HepG2 (cell line): ENCODE data around the gene NSF. TPM values are rescaled to one million over a fixed set of nuclear protein-coding genes. Genes with fewer than 3 reads are reported as not detected.

ENCODE experiments used
- ASH2L ChIP-seq: fragments of 300-600, 200-600 bp; sonication (generic); IDR thresholded peaks from 2 replicates; pipeline ENCODE4 v1.7.0; 2017; ENCODE audit warnings: low read depth, mild to moderate bottlenecking, moderate library complexity, mixed read lengths, low read length; ENCODE audit not compliant: insufficient read length
- ELK4 ChIP-seq: sonication (generic); formaldehyde crosslinking; IDR thresholded peaks from 2 replicates; pipeline ENCODE4 v1.9.0; 2021; ENCODE audit warnings: missing genetic modification reagents, borderline replicate concordance
- GATAD2A ChIP-seq: IDR thresholded peaks from 2 replicates; pipeline ENCODE4 v1.6.1; 2016
- GPN1 ChIP-seq: sonication (generic); formaldehyde crosslinking; IDR thresholded peaks from 2 replicates; pipeline ENCODE4 v1.5.1; 2020; ENCODE audit warnings: missing genetic modification reagents, borderline replicate concordance
- GTF2F1 ChIP-seq: fragments of 150-350 bp; IDR thresholded peaks from 2 replicates; pipeline ENCODE4 v1.6.1; 2014; ENCODE audit warnings: low read length
- KDM6A ChIP-seq: IDR thresholded peaks from 2 replicates; pipeline ENCODE4 v1.6.1; 2016; ENCODE audit warnings: low read depth
- KMT2A ChIP-seq: sonication (generic); formaldehyde crosslinking; IDR thresholded peaks from 2 replicates; pipeline ENCODE4 v1.4.0; 2020; ENCODE audit warnings: missing genetic modification reagents
- LCORL ChIP-seq, 2 experiments: fragments of 450-650 bp in 1 of 2; sonication (generic) in 1 of 2; formaldehyde crosslinking in 1 of 2; IDR thresholded peaks; 2 replicates each; pipeline versions ENCODE4 v1.5.0 to v1.6.1; 2017 to 2020; ENCODE audit warnings: antibody characterized with exemption in 1 of 2, missing genetic modification reagents in 1 of 2
- NFE2 ChIP-seq: sonication (generic); formaldehyde crosslinking; IDR thresholded peaks from 2 replicates; pipeline ENCODE4 v1.4.0; 2020; ENCODE audit warnings: missing genetic modification reagents
- TCF12 ChIP-seq, 2 experiments: fragments of 450-650 bp in 1 of 2; sonication (generic) in 1 of 2; formaldehyde crosslinking in 1 of 2; IDR thresholded peaks; 2 replicates each; pipeline versions ENCODE4 v1.6.1 to v1.8.0; 2017 to 2022; ENCODE audit warnings: antibody characterized with exemption in 1 of 2, mild to moderate bottlenecking in 1 of 2, missing genetic modification reagents in 1 of 2, moderate library complexity in 1 of 2
- ZNF235 ChIP-seq: sonication (generic); formaldehyde crosslinking; IDR thresholded peaks from 2 replicates; pipeline ENCODE4 v1.8.1; 2023; ENCODE audit warnings: mild to moderate bottlenecking, missing genetic modification reagents, borderline replicate concordance
- ZNF282 ChIP-seq: fragments of 450-650 bp; IDR thresholded peaks from 2 replicates; pipeline ENCODE4 v1.6.1; 2018; ENCODE audit not compliant: partially characterized antibody
- ZNF367 ChIP-seq: sonication (generic); formaldehyde crosslinking; IDR thresholded peaks from 2 replicates; pipeline ENCODE4 v1.4.0; 2020; ENCODE audit warnings: missing genetic modification reagents, borderline replicate concordance
- ZNF781 ChIP-seq: sonication (generic); formaldehyde crosslinking; IDR thresholded peaks from 2 replicates; pipeline ENCODE4 v1.5.1; 2020; ENCODE audit warnings: borderline replicate concordance, mild to moderate bottlenecking, missing genetic modification reagents; ENCODE audit errors: not compliant biosample characterization
- polyA plus RNA-seq, 8 experiments: library from polyadenylated mRNA; depleted of rRNA in 3 of 8; stranded (reverse) in 7 of 8; unstranded in 1 of 8; fragments of >200 nt; fragmentation: Illumina TruSeq in 4 of 8; extraction: Trizol in 4 of 8; gene quantifications; 2 replicates each; pipeline versions ENCODE4 v1.2.1 to v1.2.3, GENCODE V29; 2011 to 2016; ENCODE audit warnings: low read depth in 4 of 8, missing spikeins in 1 of 8, mixed read lengths in 1 of 8; ENCODE audit not compliant: insufficient read depth in 1 of 8
- total RNA-seq, 5 experiments: library from RNA; depleted of rRNA; stranded (reverse); fragments of >200 nt; fragmentation: Illumina TruSeq; extraction: Trizol; gene quantifications; 2 replicates each; pipeline ENCODE4 v1.2.3, GENCODE V29; 2016; ENCODE audit warnings: low read depth in 1 of 5
- TF ChIP-seq, protein P1 (sequence below): sonication (generic); formaldehyde crosslinking; IDR thresholded peaks from 2 replicates; pipeline ENCODE4 v1.9.0; 2021; ENCODE audit warnings: mild to moderate bottlenecking, missing genetic modification reagents
- TF ChIP-seq, protein P2 (sequence below): sonication (generic); formaldehyde crosslinking; IDR thresholded peaks from 2 replicates; pipeline ENCODE4 v1.8.0; 2022; ENCODE audit warnings: missing genetic modification reagents, mild to moderate bottlenecking, borderline replicate concordance

The NSF gene
- total and polyA plus RNA-seq, 2 of the 13 experiments (the other 11 are each of a cell fraction or from before 2014, with no cell fraction given), result 21.9 to 37.8 TPM

- TF ChIP-seq GTF2F1 (no peak), ZNF781 (CRISPR knock-in tag) (peak; percentile 89), KDM6A (CRISPR knock-in tag) (0 out of 2 replicates have a peak, but pooled peaks have one; percentile 14), ELK4 (CRISPR knock-in tag) (no peak), TCF12 (IDR thresholded peaks at IDR 0.05) (no peak), TCF12 (CRISPR knock-in tag; IDR thresholded peaks at IDR 0.05) (peak; percentile 80; the same call in 1 of the 2 replicates), GPN1 (CRISPR knock-in tag) (no peak), NFE2 (CRISPR knock-in tag) (no peak), ZNF235 (CRISPR knock-in tag) (peak; percentile 80), ZNF282 (no peak), ZNF367 (CRISPR knock-in tag) (0 out of 2 replicates have a peak, but pooled peaks have one; percentile 73), LCORL (IDR thresholded peaks at IDR 0.05) (peak; percentile 62; the same call in 1 of the 2 replicates), LCORL (CRISPR knock-in tag; IDR thresholded peaks at IDR 0.05) (peak; percentile 99), KMT2A (CRISPR knock-in tag) (peak; percentile 44; the same call in 1 of the 2 replicates), GATAD2A (peak; percentile 67), ASH2L (peak; percentile 74)
- TF ChIP-seq, protein P1, sequence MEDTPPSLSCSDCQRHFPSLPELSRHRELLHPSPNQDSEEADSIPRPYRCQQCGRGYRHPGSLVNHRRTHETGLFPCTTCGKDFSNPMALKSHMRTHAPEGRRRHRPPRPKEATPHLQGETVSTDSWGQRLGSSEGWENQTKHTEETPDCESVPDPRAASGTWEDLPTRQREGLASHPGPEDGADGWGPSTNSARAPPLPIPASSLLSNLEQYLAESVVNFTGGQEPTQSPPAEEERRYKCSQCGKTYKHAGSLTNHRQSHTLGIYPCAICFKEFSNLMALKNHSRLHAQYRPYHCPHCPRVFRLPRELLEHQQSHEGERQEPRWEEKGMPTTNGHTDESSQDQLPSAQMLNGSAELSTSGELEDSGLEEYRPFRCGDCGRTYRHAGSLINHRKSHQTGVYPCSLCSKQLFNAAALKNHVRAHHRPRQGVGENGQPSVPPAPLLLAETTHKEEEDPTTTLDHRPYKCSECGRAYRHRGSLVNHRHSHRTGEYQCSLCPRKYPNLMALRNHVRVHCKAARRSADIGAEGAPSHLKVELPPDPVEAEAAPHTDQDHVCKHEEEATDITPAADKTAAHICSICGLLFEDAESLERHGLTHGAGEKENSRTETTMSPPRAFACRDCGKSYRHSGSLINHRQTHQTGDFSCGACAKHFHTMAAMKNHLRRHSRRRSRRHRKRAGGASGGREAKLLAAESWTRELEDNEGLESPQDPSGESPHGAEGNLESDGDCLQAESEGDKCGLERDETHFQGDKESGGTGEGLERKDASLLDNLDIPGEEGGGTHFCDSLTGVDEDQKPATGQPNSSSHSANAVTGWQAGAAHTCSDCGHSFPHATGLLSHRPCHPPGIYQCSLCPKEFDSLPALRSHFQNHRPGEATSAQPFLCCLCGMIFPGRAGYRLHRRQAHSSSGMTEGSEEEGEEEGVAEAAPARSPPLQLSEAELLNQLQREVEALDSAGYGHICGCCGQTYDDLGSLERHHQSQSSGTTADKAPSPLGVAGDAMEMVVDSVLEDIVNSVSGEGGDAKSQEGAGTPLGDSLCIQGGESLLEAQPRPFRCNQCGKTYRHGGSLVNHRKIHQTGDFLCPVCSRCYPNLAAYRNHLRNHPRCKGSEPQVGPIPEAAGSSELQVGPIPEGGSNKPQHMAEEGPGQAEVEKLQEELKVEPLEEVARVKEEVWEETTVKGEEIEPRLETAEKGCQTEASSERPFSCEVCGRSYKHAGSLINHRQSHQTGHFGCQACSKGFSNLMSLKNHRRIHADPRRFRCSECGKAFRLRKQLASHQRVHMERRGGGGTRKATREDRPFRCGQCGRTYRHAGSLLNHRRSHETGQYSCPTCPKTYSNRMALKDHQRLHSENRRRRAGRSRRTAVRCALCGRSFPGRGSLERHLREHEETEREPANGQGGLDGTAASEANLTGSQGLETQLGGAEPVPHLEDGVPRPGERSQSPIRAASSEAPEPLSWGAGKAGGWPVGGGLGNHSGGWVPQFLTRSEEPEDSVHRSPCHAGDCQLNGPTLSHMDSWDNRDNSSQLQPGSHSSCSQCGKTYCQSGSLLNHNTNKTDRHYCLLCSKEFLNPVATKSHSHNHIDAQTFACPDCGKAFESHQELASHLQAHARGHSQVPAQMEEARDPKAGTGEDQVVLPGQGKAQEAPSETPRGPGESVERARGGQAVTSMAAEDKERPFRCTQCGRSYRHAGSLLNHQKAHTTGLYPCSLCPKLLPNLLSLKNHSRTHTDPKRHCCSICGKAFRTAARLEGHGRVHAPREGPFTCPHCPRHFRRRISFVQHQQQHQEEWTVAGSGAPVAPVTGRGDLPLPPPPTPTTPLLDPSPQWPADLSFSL (CRISPR knock-in tag), result no peak; the same call in 1 of the 2 replicates
- TF ChIP-seq, protein P2, sequence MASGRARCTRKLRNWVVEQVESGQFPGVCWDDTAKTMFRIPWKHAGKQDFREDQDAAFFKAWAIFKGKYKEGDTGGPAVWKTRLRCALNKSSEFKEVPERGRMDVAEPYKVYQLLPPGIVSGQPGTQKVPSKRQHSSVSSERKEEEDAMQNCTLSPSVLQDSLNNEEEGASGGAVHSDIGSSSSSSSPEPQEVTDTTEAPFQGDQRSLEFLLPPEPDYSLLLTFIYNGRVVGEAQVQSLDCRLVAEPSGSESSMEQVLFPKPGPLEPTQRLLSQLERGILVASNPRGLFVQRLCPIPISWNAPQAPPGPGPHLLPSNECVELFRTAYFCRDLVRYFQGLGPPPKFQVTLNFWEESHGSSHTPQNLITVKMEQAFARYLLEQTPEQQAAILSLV (CRISPR knock-in tag), result peak; percentile 64; the same call in 1 of the 2 replicates
Observed at GRCh38 chr17:46771561-46772474, 181.3 kb downstream of the NSF start (continued).
